Raji (cell line): Measurements from ENCODE around the gene TAOK2.

Source experiments
- POLR2A ChIP-seq: IDR thresholded peaks from 2 replicates; pipeline ENCODE4 v1.6.1; 2011; ENCODE audit warnings: low read depth, low read length, control low read depth; ENCODE audit not compliant: insufficient read depth

TAOK2 gene

DNA sequence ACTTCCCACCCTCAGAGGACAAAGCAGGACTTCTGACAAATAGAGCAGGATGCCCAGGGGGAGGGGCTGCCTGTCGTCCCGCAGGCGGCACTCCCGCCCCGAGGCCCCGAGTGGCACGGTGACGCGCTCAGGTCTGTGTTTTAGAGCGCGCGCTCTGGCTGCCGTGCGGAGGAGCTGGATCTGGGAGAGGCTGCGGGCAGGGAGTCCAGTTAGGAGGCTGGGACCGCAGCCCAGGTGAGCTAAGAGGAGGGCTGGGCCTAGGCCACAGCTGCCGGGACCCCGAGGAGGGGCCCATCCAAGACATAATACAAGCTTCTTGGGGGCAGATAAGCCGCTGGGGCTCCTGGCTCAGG, 30.7 kb downstream of the TAOK2 start:
- TF ChIP-seq POLR2A: no peak

DNA sequence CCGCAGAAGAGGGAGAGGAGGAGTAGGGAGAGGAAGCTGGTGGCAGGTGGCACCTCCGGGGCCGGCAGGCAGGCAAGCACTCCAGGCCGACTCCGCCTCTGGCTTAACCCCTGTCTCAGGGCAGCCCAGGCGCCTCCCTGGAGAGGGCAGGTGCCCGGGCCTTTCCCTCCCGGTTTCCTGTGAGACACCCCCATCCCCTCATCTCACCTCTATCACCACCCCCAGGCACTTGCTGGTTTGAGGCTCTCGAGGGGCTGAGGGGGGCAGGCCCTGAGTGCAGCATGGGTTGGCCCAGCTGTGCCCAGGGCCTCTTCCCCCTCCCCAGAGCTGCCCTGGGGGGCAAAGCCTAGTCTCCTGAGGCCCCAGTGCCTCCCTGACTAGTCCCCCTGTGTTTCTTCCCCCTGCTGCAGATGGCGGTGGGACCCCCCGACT, 31.2 kb downstream of the TAOK2 start:
- no peak for TF ChIP-seq POLR2A

DNA sequence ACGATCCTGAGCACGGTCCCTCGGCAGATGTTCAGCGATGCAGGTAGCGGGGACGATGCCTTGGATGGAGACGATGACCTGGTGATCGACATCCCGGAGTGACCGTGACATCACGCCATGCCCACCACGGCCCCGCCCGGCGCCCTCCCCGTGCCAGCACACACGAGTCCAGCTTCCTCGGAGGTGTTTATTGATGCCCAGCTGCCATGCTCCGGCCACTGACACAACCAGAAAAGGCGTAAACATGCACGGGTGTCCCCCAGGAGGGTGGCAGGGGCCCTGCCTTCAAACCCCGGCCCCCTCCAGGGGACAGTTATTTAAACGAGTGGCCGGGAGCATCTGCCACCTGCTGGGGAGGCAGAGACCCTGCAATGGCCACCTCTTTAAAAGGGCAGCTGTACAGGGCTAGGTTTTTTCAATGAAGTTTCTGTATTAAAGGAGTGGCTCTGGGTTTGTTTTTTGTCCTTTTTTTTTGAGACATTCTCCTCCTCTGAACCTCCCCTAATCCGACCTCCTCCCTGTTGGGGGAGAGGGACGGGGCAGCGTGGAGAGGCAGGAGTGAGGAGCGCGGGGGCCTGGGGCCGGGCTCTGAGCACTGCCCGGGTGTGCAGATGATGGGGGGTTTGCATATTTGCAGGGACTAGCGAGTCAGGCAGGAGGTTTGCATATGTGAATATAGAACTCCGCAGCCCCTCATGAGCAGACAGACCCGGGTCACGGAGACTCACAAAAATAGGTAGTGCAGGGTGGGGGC, 31.9 kb downstream of the TAOK2 start:
- TF ChIP-seq POLR2A: no peak

DNA sequence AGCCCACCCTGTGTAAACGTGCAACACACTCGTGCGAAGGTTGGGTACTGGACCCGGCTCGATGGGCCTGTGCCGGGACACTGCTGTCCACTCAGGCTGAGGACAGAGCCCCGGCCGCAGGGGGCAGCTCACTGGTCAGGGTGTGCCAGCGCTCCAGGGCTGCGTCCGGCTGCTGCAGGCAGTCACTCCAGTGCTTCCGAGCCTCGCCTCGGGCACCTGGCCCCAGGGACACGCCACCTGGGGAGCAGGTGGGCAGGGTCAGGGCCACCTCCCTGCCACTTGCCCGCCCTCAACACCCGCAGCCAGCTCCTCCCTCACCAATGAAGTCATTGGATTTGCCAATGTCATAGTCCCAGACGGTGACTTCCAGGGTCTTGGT, 32.4 kb downstream of the TAOK2 start:
- no peak for TF ChIP-seq POLR2A

DNA sequence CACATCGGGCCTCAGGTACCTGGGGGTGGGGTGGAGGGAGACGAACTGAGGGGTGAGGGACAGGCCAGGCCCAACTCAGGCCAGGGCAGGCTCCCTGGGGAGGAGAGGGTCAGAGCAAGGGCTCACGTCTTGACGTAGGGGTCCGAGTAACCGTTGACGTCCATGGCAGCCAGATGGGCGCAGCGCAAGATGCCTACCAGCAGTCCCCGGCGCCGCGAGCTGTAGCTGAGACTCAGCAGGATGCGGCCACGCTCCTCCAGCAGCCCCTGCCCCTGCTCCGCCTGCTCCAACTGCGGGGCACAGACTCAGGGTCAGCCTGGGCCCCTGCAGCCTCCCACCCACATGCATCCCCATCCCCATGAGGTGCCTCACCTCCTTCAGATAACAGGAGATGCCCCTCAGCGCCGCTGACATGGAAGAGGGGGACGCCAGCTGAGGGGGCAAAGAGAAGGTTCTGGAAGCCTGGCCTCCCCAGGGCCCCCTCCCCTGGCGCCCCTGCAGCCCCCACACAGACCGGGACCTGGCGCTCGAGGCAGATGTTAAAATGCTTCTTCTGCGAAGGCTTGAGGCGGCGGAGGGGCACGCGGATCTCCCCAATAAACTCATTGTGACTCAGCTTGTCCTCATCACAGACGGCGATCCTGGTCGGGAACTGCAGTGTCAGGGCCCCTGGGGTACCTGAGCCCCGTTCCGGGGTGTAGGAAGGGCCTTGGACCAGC, 33.1 kb downstream of the TAOK2 start:
- no peak for TF ChIP-seq POLR2A

DNA sequence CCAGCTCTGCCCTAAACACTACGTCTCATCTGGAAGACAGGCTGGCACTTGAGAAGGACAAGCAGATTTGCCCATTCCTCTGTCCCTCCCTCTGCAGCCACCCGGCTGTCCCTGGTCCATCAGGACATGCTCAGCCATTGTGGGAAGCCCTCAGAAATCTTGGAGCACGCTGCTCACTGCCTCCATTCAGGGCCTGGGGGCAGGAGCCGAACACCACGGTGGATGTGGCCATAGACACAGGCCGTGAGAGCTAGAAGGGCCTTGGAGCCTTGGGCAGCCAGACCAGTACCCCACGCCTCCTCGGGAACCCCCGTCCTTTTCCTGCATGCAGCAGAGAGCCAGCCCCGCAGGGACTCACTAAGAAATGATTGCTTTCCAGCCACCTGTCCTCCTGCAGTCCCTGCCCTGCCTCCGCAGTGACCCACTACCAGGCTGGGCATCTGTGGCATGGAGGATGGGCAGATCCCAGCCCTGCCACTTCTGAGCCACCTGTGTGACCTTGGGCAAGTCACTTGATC, 33.8 kb downstream of the TAOK2 start:
- no peak for TF ChIP-seq POLR2A

DNA sequence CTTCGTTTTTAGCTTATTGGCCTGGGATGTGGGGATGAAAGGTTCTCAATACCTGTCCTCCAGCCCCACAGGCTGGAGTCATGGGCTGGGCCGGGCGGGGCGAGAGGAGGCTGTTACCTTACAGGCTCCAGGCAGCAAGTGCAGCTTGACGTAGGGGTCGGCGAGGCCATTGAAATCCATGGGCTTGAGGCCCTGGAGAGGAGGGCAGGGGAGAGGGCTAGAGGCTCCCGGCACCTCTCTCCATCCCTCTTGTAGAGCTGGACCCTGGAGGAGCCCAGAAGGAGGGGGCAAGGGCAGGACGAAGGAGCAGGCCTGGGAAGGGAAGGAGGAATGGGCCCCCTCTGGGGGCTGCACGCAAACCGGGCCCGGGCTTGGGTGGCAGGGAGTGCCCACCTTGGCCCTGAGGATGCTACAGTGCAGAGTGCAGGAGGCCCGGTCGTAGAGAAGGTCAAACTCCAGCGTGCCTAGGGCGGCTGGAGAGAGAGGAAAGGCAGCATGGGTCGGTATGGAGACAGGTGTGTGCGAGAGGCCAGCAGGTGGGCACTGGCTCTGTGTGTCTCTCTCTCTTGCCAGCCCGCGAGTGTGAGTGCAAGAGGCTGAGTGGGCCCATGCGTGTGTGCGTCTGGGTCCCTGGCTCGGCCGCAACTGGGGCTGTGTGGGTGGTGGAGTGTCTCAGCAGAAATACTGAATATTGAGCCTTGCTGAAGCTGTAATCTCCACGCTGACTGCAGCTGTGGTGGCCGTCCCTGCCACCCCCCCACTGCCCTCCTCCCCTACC, 35.6 kb downstream of the TAOK2 start:
- no peak for TF ChIP-seq POLR2A

DNA sequence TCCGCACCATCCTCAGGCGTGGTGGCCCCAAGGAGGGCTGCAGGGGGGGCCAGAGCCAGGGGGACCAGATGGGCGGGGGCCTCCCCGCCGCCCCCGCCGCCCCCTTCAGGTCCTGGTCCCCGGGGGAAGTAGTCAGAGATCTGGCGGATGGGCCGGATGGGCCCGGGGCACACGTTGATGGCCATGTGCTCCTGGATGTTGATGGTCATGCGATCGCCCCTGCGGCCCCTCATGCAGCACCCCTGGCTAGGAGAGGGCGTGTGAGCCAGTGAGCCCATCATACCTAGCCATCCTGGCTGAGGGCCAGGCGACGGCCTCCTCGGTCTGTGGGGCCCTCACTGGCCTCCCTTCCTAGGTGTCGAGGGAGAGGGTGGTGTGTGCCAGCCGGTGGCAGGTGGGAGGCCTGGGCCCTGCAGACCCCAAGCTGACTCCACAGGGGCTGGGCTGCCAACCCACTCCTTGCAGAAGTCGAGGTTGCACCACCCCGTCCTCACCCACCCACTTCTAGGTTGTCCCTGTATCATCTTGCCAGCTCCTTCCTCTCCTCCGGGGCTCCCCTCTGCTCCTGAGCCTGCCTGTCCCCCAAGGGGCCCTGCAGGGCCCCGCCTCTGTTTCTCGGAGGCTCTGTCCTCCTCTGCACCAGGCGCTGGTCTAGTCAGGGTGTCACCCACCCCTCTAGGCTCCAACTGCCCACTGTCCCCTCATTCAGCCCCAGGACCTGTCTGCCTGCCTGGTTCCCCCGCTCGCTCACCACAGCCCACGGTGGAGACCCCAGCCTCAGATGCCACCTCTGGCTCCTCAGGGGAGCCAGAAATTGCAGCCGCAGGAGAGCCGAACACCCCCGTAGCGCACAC, 36.5 kb downstream of the TAOK2 start:
- TF ChIP-seq POLR2A: no peak

DNA sequence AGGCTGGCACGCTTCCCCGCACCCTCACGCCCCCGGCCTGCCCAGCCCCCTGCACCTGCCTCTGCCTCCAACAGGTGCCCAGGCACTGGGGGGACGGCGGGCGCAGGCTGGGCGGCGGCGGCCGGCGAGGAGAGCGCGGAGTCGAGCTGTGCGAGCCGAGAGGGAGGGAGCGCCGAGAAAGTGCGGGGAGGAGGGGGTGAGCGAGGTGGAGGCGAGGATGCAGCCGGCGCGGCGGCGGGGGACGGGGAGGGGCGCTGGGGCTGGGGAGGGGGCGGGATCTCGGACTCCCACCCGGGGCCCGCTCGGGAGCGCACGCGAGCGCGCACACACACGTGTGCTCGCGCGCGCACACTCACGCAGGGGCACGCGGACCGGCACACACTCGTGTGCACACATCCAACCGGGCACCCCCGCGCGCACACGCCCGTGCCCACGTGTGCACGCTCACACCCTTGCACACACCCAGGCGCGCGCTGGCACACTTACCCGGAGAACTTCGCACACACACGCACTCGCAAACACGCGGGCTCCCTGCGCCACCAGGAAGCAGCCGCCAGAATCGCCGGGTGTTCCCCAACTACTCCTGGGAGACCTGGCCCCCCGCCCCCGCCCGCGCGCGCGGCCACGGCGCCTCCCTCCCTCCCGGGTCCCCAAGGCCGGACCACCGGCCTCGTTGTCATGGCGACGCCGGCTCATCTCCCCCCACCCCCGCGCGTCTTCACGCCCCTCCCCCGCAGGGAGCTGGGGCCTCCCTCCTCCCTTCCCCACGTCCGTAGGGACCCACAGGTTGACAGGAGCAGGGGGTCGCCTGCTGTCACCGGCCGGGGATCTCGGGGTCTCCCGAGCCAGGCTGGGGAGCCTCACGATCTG, 37.4 kb downstream of the TAOK2 start, which contains the start of gene DOC2A:
DOC2A (minus strand) TSS at position 184 of the 870 bp plus-strand sequence. CDS start 805 bp downstream, outside the sequence.
- TF ChIP-seq POLR2A: no peak

DNA sequence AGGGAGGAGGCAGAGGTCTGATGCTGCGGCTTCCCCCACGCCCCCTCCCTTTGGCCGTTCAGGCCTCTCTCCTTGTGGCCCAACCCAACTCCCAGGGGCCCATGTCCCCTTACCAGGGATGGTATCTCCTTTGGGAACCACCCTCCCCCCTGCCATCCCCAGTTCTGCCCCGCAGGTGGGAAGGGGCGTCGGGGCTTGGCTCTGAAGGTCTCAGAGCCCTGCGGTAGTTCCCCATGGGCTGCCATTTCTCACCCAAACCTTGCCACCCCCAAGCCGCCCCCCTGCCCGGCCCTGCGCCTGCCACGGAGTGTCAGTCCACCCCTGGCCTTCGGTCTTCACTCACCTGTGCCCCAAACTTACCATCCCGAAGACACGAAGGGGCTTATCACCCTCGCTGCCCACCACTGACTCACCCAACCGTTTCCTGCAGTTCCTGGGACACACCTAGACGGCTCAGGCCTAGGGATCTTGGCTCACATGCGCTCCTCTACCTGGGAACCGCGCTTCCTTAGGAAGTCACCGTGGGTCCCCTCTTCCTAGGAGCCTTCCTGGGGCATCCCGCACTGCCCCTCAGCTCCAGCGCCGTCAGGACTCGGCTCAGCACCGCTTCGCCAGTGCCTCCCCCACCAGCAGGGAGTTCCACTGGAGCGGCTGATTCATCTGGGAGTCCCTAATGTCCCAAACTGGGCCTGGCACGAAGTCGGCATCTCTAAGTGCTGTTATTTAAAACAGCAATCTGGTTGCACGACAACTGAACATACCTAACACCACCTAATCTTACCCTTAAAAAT, 38.2 kb downstream of the TAOK2 start:
- no peak for TF ChIP-seq POLR2A

DNA sequence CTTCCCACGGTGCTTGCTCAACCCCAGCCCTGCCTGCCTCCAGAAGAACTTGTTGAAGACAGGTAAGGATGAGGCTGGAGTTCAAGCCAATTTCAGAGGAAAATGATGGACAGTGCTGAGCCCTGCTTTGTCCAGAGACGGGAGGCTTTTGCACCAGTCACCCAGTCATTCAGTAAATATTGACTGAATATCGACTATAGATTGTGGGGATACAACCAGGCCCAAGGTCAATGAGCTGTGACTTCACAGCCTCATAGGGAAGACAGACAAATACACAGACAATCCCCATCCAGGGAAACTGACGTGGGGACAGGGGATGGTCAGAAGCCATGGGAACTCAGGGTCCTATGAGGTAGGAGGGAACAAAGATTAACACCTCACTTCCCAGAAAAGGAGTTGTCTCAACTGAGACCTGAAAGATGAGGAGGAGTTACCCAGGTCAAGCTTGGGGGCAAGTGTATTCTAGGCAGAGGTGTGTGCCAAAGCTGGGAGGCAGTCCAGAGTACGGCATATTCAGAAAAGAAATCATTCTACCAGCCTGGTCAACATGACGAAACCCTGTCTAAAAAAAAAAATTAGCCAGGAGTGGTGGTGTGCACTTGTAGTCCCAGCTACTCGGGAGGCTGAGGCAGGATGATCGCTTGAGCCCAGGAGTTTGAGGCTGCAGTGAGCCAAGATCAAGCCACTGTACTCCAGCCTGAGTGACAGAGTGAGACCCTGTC, 43.0 kb downstream of the TAOK2 start:
- no peak for TF ChIP-seq POLR2A

DNA sequence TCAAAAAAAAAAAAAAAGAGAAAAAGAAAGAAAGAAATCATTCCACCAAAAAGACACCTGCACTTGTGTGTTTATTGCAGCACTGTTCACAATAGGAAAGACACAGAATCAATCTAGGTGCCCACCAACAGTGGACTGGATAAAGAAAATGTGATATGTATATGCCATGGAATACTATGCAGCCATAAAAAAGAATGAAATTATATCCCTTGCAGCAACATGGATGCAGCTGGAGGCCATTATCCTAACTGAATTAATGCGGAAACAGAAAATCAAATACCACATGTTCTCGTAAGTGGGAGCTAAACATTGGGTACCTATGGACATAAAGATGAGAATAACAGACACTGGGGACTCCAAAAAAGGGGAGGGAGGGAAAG, 43.6 kb downstream of the TAOK2 start:
- TF ChIP-seq POLR2A: no peak
